Measurements from ENCODE around the gene FBXL15. TPM values are rescaled to one million over a fixed set of nuclear protein-coding genes. Genes with fewer than 3 reads are reported as not detected.

Gene FBXL15
- total and polyA plus RNA-seq, 2 of the 13 experiments (the other 11 are each of a cell fraction or from before 2014, with no cell fraction given), result 4.3 to 8.3 TPM

DNA sequence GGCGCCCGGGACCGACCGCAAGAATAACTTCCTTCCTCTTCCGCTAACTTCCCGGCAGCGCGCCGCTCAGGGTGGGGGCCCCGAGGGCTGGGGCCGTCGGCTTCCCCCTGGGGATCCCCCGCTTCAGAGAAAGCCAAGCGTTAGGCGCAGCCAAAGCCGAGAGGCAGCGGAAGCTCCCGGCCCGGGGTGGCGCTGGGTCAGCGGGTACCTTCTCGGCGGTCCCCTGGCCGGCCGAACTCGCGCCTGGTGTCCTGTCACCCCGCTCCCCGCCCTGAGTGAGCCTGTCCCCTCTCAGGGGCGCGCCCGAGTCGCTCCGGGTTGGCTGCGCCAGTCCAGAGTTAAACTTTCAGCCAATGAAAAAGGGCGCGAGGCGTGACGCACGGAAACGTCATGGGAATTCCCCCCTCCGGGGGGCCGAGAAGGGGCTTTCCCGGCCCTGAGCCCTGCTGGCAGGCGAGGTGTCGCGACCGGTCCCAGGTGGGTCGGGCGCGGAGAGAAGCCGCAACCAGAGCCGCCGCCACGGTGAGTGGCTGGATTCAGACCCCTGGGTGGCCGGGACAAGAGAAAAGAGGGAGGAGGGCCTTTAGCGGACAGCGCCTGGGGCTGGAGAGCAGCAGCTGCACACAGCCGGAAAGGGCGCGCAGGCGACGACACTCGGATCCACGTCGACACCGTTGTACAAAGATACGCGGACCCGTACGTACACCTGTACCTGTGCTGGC, 26.4 kb upstream of the FBXL15 start (continued):
- TF ChIP-seq, protein P1, sequence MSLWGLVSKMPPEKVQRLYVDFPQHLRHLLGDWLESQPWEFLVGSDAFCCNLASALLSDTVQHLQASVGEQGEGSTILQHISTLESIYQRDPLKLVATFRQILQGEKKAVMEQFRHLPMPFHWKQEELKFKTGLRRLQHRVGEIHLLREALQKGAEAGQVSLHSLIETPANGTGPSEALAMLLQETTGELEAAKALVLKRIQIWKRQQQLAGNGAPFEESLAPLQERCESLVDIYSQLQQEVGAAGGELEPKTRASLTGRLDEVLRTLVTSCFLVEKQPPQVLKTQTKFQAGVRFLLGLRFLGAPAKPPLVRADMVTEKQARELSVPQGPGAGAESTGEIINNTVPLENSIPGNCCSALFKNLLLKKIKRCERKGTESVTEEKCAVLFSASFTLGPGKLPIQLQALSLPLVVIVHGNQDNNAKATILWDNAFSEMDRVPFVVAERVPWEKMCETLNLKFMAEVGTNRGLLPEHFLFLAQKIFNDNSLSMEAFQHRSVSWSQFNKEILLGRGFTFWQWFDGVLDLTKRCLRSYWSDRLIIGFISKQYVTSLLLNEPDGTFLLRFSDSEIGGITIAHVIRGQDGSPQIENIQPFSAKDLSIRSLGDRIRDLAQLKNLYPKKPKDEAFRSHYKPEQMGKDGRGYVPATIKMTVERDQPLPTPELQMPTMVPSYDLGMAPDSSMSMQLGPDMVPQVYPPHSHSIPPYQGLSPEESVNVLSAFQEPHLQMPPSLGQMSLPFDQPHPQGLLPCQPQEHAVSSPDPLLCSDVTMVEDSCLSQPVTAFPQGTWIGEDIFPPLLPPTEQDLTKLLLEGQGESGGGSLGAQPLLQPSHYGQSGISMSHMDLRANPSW (CRISPR knock-in tag; IDR thresholded peaks at IDR 0.05; ENCODE audit: borderline replicate concordance), result peak; percentile 48; the same call in 1 of the 2 replicates
- TF ChIP-seq MTA3 (CRISPR knock-in tag; IDR thresholded peaks at IDR 0.05) (no peak), ZNF558 (CRISPR knock-in tag; IDR thresholded peaks at IDR 0.05; ENCODE audit: borderline replicate concordance) (0 out of 2 replicates have a peak, but pooled peaks have one; percentile 80), CBFB (CRISPR knock-in tag; IDR thresholded peaks at IDR 0.05) (peak; percentile 76; the same call in 1 of the 2 replicates), FOXK1 (CRISPR knock-in tag; IDR thresholded peaks at IDR 0.05; ENCODE audit: borderline replicate concordance, low read depth) (peak; percentile 39; the same call in 1 of the 2 replicates), CBX2 (IDR thresholded peaks at IDR 0.05; ENCODE audit: low read depth, low read length) (no peak), CBX2 (CRISPR knock-in tag; IDR thresholded peaks at IDR 0.05; ENCODE audit: low read depth) (no peak), FOXM1 (CRISPR knock-in tag; IDR thresholded peaks at IDR 0.05) (0 out of 2 replicates have a peak, but pooled peaks have one; percentile 58), AGO1 (IDR thresholded peaks at IDR 0.05; ENCODE audit: low read depth, low read length, poor library complexity, severe bottlenecking) (peak; percentile 40), ZNF496 (CRISPR knock-in tag; IDR thresholded peaks at IDR 0.05; ENCODE audit: insufficient replicate concordance) (no peak), FOXP1 (IDR thresholded peaks at IDR 0.05) (no peak), FOXP1 (CRISPR knock-in tag; IDR thresholded peaks at IDR 0.05) (no peak), BRCA1 (CRISPR knock-in tag; IDR thresholded peaks at IDR 0.05) (peak; percentile 63; the same call in 1 of the 2 replicates)
- TF ChIP-seq, protein P2, sequence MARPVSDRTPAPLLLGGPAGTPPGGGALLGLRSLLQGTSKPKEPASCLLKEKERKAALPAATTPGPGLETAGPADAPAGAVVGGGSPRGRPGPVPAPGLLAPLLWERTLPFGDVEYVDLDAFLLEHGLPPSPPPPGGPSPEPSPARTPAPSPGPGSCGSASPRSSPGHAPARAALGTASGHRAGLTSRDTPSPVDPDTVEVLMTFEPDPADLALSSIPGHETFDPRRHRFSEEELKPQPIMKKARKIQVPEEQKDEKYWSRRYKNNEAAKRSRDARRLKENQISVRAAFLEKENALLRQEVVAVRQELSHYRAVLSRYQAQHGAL (CRISPR knock-in tag; IDR thresholded peaks at IDR 0.05; ENCODE audit: not compliant biosample characterization), result no peak
- TF ChIP-seq, protein P3, sequence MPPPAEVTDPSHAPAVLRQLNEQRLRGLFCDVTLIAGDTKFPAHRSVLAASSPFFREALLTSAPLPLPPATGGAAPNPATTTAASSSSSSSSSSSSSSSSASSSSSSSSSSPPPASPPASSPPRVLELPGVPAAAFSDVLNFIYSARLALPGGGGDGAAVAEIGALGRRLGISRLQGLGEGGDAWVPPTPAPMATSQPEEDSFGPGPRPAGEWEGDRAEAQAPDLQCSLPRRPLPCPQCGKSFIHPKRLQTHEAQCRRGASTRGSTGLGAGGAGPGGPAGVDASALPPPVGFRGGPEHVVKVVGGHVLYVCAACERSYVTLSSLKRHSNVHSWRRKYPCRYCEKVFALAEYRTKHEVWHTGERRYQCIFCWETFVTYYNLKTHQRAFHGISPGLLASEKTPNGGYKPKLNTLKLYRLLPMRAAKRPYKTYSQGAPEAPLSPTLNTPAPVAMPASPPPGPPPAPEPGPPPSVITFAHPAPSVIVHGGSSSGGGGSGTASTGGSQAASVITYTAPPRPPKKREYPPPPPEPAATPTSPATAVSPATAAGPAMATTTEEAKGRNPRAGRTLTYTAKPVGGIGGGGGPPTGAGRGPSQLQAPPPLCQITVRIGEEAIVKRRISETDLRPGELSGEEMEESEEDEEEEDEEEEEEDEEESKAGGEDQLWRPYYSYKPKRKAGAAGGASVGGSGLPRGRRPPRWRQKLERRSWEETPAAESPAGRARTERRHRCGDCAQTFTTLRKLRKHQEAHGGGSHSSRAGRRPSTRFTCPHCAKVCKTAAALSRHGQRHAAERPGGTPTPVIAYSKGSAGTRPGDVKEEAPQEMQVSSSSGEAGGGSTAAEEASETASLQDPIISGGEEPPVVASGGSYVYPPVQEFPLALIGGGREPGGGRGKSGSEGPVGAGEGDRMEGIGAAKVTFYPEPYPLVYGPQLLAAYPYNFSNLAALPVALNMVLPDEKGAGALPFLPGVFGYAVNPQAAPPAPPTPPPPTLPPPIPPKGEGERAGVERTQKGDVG (CRISPR knock-in tag; IDR thresholded peaks at IDR 0.05; ENCODE audit: borderline replicate concordance), result 0 out of 2 replicates have a peak, but pooled peaks have one; percentile 5
- TF ChIP-seq, protein P4, sequence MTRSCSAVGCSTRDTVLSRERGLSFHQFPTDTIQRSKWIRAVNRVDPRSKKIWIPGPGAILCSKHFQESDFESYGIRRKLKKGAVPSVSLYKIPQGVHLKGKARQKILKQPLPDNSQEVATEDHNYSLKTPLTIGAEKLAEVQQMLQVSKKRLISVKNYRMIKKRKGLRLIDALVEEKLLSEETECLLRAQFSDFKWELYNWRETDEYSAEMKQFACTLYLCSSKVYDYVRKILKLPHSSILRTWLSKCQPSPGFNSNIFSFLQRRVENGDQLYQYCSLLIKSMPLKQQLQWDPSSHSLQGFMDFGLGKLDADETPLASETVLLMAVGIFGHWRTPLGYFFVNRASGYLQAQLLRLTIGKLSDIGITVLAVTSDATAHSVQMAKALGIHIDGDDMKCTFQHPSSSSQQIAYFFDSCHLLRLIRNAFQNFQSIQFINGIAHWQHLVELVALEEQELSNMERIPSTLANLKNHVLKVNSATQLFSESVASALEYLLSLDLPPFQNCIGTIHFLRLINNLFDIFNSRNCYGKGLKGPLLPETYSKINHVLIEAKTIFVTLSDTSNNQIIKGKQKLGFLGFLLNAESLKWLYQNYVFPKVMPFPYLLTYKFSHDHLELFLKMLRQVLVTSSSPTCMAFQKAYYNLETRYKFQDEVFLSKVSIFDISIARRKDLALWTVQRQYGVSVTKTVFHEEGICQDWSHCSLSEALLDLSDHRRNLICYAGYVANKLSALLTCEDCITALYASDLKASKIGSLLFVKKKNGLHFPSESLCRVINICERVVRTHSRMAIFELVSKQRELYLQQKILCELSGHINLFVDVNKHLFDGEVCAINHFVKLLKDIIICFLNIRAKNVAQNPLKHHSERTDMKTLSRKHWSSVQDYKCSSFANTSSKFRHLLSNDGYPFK (CRISPR knock-in tag; IDR thresholded peaks at IDR 0.05; ENCODE audit: borderline replicate concordance), result peak; percentile 70; the same call in 1 of the 2 replicates
- TF ChIP-seq, protein P5, sequence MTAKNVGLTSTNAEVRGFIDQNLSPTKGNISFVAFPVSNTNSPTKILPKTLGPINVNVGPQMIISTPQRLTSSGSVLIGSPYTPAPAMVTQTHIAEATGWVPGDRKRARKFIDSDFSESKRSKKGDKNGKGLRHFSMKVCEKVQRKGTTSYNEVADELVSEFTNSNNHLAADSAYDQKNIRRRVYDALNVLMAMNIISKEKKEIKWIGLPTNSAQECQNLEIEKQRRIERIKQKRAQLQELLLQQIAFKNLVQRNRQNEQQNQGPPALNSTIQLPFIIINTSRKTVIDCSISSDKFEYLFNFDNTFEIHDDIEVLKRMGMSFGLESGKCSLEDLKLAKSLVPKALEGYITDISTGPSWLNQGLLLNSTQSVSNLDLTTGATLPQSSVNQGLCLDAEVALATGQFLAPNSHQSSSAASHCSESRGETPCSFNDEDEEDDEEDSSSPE (CRISPR knock-in tag; IDR thresholded peaks at IDR 0.05), result 0 out of 2 replicates have a peak, but pooled peaks have one; percentile 67

Measured in HepG2 (cell line).